Stimulated activated CD4-positive, alpha-beta T cell treated with anti-CD3 and anti-CD28 coated beads, Interleukin-12 subunit alpha, Interleukin-12 subunit beta, amount 100 ng/mL, for 4 hours (primary cell): ENCODE data around the gene FAF2.
"Not testable (repeated sequence)": the region's sequence is repeated elsewhere in the genome, so short reads cannot be mapped to it uniquely, and the experiment has no call there.

Source experiments
- DNase-seq: peaks from one replicate; pipeline ENCODE4 v3.0.0-alpha.2; 2020

Gene FAF2, protein sequence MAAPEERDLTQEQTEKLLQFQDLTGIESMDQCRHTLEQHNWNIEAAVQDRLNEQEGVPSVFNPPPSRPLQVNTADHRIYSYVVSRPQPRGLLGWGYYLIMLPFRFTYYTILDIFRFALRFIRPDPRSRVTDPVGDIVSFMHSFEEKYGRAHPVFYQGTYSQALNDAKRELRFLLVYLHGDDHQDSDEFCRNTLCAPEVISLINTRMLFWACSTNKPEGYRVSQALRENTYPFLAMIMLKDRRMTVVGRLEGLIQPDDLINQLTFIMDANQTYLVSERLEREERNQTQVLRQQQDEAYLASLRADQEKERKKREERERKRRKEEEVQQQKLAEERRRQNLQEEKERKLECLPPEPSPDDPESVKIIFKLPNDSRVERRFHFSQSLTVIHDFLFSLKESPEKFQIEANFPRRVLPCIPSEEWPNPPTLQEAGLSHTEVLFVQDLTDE

DNA sequence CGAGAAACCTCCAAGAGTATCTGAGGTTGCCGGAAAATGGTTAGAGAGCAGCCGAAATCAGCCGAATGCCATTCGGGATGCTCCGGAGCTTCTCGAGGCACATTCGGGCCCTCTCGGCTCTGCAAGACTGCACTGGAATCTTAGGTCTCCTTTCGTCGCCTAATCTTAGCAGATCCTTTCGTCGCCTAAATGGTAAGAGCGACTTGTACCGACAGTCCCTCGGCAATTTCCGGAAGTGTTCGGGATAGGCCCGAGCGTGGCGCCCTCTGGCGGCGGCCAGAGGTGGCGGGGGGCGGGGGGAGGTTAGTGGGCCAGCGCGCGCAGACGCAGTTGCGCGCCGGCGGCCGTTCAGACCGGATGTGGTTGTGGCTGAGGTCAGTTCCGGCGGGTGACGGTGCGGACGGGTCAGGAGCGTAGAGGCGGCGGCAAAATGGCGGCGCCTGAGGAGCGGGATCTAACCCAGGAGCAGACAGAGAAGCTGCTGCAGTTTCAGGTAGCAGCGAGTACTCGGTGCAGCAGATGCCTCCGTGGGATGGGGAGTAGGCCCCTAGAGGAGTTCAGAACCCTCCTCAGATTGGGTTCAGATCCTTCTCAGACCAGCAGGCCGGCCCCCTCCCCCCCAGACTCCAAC is at the start of gene FAF2:
Gene FAF2, plus strand, starts transcription at position 408 of the 631 bp plus-strand sequence. Its CDS starts 23 bp downstream, at position 431.
- peak; percentile 96 for DNase-seq

DNA sequence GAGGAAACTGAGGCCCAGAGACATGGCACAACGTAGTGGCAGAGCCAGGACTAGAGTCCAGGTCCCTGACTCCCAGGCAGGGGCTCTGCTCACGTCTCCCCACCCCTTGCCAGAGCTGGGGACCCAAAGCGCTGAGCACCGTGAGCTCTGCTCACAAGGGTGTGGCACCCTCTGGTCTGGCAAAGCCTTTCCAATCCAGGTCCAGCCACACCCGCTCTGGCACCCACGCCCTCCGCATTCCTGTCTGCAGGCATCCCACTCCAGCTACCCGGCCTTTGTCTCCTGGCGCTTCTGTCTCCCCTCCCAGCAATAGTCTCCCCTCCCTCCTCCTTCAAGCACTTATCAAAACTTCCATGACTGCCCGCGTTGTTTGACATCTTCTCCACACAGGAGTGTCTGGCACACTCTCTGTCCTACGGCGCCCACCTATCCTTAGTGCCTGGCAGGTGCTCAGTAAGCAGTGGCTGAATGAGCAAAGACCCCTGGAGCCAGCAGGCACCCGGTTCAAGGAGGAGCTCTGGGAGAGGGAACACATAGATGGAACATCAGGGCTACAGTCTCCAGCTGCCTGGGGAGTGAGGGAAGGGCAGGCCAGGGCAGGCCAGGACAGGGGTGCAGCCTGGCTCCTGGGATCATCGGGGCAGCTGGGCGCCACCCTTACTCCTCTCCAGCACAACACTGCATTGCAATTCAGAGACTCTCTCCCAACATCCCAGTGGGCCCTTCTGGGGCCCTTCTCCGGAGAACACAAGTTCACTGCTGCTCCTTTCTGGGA is 47.6 kb upstream of the FAF2 start:
- no peak for DNase-seq

DNA sequence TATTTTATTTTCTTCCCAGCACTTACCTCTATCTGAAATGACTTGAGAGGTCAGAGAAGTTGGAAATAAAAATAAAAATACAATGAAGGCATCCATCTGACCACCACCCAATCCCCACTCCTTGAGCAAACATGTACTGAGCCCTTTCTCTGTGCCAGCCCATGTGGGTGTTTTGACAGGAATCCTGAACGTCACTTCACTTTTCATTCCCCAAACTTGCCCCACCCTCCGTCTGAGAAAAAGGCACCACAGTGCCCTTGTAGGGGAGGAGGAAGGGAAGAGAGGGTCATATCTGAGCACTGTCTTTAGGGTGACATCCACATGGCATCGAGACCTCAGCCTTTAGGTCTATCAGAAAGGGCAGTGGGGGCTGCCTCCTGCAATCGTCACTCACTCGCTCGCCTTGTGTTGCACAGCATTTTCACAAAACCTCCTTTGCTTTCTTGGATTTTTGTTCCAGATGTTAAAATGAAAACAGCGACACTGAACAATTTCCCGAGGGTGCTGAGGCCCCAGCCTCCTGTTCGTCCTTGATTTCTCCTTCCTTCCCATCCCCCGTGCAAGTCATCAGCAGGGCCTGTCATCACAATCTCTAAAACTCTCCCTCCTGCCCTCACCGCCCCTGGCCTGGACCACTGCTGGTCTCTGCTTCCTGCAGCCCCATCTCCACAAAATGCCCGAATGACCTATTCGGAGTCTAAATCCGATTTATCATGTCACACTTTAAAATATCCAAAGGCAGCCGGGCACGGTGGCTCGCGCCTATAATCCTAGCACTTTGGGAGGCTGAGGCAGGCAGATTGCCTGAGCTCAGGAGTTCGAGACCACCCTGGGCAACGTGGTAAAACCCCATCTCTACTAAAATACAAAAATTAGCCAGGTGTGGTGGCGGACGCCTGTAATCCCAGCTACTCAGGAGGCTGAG is 46.6 kb upstream of the FAF2 start:
- no peak for DNase-seq

DNA sequence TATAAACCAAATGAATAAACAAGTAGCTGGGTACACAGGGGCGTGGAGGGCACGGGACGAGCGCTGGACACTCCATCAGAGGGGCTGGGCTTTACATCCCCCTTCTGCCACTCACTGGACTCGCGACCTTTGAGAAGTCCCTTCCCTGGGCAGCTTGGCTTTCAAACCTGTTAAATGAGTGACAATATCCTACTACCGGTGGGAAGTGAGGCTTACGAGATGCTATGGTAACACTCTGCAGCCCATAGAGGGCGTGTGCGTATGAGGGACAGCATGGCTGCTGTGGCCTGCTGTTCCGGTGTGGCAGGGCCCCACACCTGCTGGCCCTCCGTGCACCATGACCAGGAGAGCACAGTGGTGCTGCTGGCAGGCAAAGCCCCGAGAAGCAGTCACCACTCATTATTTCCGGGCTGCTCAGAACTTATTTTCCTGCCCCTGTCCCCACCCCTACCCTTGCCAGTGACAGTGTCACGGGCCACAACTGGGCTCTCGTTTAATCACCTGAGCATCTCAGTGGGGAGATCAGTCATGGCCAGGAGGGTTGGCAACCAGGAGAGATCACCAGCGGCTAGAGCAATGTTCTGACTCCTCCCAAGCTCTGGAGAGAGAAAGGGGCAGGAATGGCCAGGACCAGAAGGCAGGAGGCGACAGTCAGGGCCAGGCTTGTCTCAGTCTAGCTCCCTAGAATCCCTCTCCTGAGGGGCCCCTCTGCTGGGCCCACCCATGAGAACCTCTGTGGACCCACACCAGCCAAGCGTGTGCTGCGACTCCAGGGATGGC is 42.3 kb upstream of the FAF2 start:
- no peak for DNase-seq

DNA sequence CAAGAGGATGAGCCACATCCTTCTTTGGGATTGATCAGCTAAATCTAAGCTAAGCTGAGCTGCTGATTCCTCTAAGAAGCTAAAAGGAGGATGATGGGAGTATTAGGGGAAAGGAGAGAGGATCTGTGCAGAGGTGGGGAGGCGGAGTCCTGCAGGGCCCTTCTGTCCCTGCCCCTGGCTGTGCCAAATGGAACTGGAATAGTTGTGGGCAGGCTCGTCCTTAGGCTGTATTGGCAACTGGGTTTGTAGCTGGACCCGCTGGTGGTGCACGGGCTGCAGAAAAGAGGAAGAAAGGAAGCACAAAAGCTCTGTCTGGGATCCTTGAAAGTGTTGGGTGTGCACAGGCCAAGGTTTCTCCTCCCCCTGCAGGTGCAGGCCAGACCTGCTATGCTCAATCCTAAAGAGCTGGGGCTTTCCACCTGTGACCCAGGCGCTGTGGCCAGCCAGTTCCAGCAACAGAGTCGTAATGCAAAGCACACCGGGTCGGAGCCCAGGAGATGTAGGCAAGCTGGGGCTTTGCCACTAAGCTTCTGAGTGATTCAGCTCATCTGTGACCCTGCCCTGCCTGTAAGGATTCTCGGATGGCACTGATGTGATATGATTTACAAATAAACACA is 41.6 kb upstream of the FAF2 start:
- DNase-seq: no peak

DNA sequence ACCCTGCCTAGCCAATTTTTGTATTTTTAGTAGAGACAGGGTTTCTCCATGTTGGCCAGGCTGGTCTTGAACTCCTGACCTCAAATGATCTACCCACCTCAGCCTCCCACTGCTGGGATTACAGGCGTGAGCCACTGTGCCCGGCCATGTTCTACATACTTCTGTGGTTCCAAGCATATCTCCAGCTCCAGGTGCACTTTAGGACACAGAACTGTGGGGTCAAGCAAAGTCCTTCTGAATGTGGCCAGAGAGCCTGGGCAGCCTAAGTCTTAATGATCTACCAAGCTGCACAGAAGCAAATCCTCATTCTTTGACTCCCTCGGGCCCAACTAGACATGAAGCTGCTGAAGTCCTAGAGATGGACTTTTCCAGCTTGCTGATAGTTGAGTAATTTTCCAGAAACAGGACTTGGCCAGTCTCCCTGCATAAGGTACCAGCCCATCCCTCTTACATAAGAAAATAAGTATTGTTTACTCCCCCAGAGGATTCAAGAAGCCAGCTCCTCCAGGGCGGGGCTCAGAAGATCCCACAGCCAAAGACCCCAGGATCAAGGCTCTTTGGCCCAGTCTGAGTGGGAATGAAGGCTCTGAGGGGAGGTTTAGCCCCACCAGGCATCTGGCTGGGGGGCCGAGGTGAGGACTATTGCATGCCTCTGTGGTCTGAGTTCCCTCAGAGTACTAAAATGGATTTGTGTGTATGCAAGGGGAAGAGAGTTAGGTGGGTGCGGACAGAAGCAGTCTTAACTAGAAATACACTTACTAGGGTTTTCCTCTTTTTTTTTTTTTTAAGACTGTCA is 40.5 kb upstream of the FAF2 start:
- no peak for DNase-seq

DNA sequence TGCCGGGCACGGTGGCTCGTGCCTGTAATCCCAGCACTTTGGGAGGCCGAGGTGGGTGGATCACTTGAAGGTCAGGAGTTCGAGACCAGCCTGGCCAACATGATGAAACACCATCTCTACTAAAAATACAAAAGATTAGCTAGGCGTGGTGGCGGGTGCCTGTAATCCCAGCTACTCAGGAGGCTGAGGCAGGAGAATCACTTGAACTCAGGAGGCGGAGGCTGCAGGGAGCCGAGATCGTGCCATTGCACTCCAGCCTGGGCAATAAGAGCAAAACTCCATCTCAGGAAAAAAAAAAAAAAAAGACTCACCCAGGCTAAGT is 40.0 kb upstream of the FAF2 start:
- DNase-seq: not testable (repeated sequence)

DNA sequence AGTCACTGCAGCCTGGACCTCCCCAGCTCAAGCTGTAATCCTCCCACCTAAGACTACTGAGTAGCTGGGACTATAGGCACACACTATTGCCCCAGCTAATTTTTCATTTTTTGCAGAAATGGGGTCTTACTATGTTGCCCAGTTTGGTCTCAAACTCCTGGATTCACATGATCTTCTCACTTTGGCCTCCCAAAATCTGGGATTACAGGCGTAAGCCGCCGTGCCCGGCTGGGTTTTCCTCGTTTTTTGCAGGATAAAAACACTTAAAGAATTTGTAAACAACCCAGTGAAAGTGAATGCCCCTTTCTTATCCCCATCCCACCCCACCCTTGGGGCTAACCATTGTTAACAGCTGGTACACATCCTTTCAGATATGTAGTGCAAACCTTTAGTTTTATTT is 39.6 kb upstream of the FAF2 start:
- no peak for DNase-seq

DNA sequence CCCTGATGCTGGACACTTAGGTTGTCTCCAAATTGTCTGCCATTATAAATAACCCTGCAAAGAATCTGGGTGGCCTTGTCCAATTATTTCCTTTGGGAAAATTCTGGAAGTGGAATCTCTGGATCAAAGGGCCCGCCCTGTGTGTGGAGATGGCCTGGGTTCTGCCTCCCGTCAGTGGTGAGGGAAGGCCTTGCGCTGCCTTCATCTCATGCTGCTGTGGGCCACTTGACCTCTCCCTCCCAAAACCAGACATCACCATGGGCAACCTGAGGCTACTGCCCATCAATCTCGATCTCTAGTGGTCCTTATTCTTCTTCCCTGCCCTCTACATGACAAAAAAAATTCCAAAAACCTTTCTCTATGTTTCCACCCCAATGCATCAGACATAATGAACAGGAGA is 38.4 kb upstream of the FAF2 start:
- no peak for DNase-seq

DNA sequence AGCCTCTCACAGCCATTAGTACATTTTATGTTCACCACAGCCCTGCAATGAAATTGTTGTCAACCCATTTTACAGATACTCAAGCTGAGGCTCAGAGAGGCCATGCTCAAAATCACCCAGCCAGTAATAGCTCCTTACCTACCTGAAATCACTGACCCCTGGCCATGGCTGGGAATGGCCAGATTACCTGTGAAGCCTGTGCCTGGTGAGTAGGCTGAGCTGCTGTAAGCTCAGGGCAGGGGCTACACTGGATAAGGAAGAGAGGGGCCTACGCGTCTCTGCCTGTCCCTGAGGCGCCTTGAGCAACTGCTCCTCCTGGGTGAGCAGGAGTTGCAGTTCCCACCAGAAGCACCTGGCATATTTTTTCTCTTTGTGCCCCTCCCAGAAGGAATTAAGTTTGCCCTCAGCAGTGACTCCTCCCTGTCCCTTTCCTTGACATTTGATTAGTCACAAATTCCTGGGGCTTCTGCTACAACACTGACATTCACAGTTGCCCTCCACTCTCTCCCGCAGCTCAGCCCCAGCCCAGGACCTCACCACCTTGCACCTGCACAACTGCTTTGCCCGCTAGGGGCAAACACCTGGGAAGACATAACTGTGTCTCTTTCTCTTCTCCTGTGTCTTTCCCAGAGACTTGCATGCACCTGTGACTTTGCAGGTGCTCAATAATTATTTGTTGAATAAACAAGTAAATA is 37.6 kb upstream of the FAF2 start:
- no peak for DNase-seq

DNA sequence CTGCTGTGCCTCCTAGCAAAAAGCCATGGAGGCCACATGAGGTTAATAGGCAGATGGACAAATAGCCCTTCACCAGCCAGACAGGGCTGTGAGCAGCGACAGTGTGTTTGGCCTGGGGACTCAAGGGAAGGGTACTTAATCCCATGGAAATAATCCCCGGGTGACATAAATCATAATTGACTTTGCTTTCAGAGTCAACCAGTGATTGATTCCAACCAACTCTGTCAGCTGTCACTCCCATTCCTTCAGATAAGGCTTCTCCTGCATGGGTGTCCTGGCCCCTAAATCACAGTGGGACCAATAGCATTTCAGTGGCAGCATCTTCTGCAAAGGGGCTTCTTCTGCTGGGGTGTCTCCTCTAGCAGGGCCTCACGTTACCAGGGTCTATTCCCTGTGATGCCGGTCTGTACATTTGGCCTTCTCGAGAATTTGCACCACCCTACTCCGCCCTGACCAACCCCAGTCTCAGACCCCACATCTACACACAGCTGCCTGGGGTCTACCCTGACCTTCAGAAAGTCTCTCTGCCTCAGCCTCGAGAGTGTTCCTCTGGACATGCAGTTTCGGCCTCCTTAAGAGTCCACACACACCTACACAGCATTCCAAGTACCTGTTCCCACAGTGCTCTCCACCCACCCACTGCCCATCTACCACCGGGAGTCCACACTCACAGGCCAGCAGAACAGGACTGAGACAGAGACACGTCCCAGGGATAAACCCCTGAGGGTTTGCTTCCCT is 35.5 kb upstream of the FAF2 start:
- DNase-seq: no peak

DNA sequence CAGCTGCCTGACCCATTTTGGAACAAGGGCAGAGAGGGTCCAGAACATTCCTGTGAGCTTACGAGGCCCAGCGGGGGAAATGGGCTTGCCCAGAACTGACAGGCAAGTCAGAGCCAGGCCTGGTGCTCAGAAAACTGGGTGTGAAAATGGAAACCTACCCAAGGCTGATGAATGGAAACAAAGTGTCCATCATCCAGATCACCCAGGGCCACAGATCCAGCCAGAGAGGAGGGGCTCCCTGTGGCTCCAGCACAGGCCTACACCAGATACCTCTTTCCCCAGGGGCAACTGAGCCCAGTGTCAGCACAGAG is 35.0 kb upstream of the FAF2 start:
- DNase-seq: no peak

DNA sequence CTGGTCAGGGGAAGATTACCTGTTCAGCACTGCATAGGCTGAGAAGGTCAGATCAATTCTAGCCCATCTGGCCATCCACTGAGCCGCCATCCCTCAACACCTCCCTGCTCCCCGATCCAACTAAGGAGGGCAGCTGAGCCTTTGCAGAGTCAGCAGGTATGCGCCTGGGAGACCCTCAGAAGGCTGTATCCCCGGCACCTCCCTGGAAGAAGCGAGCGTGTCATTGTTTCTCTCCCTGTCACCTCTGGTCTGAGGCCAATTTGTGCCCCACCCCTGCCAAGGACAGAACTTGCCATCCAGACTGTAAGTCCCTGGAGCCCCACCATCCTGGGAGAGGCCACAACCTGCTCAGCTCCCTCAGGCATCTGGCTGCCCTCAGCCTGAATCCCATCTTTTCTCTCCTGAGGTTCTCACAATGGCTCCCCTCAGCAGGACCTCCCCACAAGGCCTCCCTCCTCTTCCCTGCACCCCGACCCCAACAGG is 34.4 kb upstream of the FAF2 start:
- DNase-seq: no peak

DNA sequence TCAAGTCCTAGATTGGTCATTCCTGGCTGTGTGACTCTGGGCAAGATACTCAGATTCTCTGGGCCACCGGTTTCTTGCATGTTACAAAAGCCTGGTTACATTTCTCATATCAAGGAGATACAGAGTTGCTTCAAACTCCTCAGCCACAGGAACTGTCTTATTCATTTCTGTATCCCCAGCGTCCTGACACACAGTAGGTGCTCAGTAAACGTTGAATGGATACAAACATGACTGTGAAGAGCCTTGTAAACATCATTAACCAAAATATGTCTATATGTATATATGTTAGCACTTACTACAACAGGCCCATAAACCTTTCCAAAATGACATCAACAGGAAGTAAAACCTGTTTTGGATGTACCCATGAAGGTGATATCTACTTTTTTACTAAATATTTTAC is 33.5 kb upstream of the FAF2 start:
- DNase-seq: no peak

DNA sequence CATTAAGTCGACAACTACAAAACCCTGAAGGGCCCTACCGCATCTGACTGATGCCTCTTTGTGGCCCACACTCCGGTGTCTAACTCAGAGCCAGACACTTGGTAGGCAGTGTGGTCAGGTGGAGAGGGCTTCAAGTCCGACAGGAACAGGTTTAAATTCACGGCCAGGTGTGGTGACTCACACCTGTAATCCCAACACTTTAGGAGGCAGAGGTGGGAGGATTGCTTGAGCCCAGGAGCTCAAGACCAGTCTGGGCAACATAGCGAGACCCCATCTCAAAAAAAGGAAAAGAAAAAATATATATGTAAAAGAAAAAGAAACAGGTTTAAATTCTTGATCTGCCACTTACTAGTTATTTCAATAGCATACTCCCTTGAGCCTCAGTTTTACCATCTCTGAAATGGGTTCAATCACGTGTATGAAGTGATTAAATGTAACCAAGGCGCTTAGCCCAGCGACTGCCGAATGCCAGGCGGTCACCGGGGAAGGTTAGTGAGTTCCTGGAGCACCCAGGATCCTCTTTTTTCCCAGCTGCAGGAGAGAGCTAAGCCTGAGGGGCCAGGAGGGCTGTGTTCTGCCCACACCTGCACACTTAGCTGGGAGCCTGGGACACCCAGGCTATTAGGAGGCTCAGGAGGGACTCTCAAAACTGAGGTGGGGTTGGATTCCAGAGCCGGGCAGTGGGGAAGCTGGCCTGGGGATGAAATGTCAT is 32.8 kb upstream of the FAF2 start:
- no peak for DNase-seq

DNA sequence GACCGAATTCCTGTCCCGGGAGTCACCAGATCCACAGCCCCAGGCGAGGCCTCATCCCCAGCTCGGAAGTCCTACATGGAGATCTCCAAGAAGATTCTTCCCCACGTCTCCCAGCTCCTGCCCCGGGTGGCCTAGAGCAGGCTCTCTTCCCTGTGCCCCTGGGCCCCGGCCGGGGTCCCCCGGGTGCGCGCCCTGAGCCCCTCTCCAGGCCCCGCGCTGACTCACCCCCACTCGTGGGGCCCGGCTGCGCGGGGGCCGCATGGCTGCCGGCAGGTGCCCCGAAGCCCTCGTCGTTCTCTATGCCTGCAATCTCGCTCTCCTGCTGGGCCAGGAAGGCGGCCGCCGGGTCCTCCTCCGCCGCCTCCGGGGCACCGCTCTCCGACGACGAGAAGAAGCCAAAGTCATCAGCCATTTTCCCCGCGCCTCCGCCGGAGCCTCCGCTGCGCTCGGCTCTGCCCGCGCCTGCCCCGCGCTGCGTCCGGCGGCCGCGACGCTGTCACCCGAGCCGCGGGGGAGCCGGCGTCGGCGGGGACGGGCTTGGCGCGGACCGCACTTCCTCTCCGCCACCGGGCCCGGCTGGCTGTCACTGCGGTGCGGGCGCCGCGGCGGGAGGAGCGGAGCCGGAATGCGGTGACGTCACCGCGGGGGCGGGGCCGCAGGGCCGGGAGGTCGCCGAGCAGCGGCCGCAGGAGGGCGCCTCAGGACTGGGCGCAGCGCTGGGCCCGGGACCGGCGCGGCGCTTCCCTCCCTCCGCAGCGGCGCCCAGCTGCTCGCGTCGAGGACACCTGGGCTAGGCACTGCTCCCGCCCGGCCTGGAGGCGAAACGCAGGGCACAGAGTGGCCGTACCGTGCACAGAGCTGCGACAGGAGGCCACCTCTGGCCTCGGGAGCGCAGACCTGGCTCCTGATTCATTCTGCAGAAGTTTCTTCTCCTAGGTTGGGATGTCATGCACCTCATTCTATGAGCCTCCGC is 31.9 kb upstream of the FAF2 start, which contains the start of gene CLTB:
Gene CLTB, minus strand, starts transcription at position 588 of the 973 bp plus-strand sequence. Its CDS starts 176 bp downstream, at position 412.
- DNase-seq: peak; percentile 95

DNA sequence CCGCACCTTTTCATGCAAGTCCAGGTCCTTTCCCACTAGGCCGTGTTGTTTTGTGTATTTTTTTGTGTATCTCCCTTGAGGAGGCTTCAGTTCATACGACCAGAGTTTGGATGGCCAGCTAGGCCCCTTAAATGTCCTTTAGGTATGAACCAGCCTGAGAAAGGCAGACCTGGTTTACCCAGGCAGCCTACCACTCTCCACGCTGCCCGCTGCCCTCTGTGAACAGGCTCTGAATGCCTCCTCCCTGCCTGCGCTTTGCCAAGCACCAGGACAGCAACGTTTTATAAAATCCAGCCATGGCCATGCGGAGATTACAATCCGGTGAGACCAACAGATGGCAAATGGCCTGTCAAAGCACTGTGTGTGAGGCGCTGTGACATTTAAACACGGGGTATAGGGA is 31.2 kb upstream of the FAF2 start:
- DNase-seq: no peak
